ENCODE measurements around the gene PLBD1. TPM values are rescaled to one million over a fixed set of nuclear protein-coding genes. Genes with fewer than 3 reads are reported as not detected.

Gene PLBD1
- total RNA-seq, result 85.4 TPM

GRCh38 chr12:14567351-14568162, at the start of gene PLBD1:
Gene PLBD1 (minus strand): TSS chr12:14567883. CDS start chr12:14567696, 187 bp downstream.
- peak; percentile 74 for DNase-seq (ENCODE audit: low spot score)

- peak; percentile 64 for DNase-seq (ENCODE audit: low spot score)
Measured at GRCh38 chr12:14614704-14615121, 47.0 kb upstream of the PLBD1 start.

GRCh38 chr12:14613718-14614117, 46.0 kb upstream of the PLBD1 start:
- DNase-seq (ENCODE audit: low spot score), result no peak

- no peak for DNase-seq (ENCODE audit: low spot score)
Measured at GRCh38 chr12:14612898-14613445, 45.3 kb upstream of the PLBD1 start.

- no peak for DNase-seq (ENCODE audit: low spot score)
Measured at GRCh38 chr12:14612250-14612649, 44.6 kb upstream of the PLBD1 start.

GRCh38 chr12:14611640-14612203, 44.0 kb upstream of the PLBD1 start:
- no peak for DNase-seq (ENCODE audit: low spot score)

GRCh38 chr12:14607568-14607967, 39.9 kb upstream of the PLBD1 start:
- DNase-seq (ENCODE audit: low spot score), result no peak

GRCh38 chr12:14605401-14605989, 37.8 kb upstream of the PLBD1 start:
- DNase-seq (ENCODE audit: low spot score), result no peak

- DNase-seq (ENCODE audit: low spot score), result no peak
Measured at GRCh38 chr12:14601692-14602478, 34.2 kb upstream of the PLBD1 start.

GRCh38 chr12:14597480-14597879, 29.8 kb upstream of the PLBD1 start:
- no peak for DNase-seq (ENCODE audit: low spot score)

GRCh38 chr12:14591719-14592118, 24.0 kb upstream of the PLBD1 start:
- no peak for DNase-seq (ENCODE audit: low spot score)

GRCh38 chr12:14589169-14590004, 21.7 kb upstream of the PLBD1 start:
- no peak for DNase-seq (ENCODE audit: low spot score)

GRCh38 chr12:14588571-14588970, 20.9 kb upstream of the PLBD1 start:
- DNase-seq (ENCODE audit: low spot score), result no peak

- DNase-seq (ENCODE audit: low spot score), result no peak
Measured at GRCh38 chr12:14578646-14579045, 11.0 kb upstream of the PLBD1 start.

- no peak for DNase-seq (ENCODE audit: low spot score)
Measured at GRCh38 chr12:14577344-14577743, 9.7 kb upstream of the PLBD1 start.

- no peak for DNase-seq (ENCODE audit: low spot score)
Measured at GRCh38 chr12:14576896-14577295, 9.2 kb upstream of the PLBD1 start.

- DNase-seq (ENCODE audit: low spot score), result no peak
Measured at GRCh38 chr12:14575585-14575984, 7.9 kb upstream of the PLBD1 start.

- DNase-seq (ENCODE audit: low spot score), result no peak
Measured at GRCh38 chr12:14573118-14573517, 5.4 kb upstream of the PLBD1 start.

- no peak for DNase-seq (ENCODE audit: low spot score)
Measured at GRCh38 chr12:14572401-14572800, 4.7 kb upstream of the PLBD1 start.

- no peak for DNase-seq (ENCODE audit: low spot score)
Measured at GRCh38 chr12:14571779-14572178, 4.1 kb upstream of the PLBD1 start.

- no peak for DNase-seq (ENCODE audit: low spot score)
Measured at GRCh38 chr12:14570231-14570630, 2.5 kb upstream of the PLBD1 start.

Data from ureter (tissue), 1 donor.